DMS153 (cell line): ENCODE measurements around the gene SLC16A14.
A peak's percentile ranks its signal among the peaks of the same experiment; 100 is the strongest.

Source experiments
- DNase-seq: peaks from one replicate; lab custom pipeline; 2025; lab: John Stamatoyannopoulos, UW

SLC16A14 gene

DNA sequence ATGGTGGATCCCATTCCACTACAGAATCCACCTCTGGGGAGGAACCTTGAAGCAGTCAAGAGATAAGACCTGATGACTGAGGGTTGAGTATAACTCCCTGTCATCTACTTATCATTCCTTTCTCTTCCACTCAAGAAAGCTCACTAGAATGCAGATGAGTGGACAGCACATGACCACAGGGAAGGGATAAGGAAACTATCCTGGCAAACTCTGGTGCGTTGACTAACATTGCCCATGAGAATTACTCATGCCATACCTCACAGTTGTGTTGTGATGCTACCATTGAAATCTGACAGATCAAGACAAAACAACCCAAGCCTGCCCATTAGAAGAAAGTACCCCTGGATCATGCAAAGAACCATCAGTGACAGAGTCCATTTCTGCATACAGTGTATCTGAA lies 26.5 kb downstream of the SLC16A14 start:
- no peak for DNase-seq

GRCh38 chr2:230023313-230023712 lies 45.4 kb downstream of the SLC16A14 start:
- no peak for DNase-seq

DNA sequence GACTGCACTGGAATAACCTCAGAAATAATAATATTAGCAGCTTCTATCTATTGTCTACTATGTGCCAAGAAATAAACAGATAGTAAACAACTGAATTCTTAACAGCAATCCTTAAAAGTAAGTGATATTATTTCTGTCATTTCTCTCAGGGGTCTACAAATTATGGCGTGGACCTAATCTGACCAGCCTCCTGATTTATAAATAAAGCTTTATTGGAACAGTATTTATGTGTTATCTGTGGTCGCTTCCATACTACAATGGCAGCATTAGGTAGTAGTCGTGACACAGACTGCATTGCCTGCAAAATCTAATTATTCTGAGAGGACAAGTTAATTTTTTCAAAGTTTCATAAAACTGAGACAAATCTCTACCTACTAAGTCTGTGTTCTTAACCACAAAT lies 49.0 kb downstream of the SLC16A14 start:
- DNase-seq: no peak

DNA sequence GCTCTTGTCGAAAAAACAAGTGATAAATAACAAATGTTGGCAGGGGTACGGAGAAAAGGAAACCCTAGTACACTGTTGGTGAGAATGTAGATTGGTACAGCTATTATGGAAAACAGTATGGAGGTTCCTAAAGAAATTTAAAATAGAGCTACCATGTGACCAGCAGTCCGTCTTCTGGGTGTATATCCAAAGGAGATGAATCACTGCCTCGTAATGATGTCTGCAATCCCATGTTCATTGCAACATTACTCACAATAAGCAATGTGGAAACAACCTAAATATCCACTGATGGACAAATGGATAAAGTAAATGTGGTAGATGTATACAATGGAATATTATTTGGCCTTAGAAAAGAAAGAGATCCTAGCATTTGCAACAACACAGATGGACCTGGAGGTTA lies 50.6 kb downstream of the SLC16A14 start:
- no peak for DNase-seq

DNA sequence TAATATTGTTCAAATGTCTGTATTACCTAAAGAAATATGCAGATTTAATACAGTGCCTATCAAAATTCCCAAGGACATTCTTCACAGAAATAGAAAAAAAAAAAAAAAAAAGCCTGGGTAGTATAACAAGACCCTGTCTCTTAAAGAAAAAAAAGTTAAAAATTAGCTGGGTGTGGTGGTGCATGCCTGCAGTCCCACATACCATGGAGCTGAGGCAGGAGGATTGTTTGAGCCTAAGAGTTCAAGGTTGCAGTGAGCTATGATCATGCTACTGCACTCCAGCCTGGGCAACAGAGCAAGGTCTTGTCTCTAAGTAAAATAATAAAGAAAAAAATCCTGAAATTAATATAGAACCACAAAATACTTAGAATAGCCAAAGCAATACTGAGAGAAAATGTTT lies 51.9 kb downstream of the SLC16A14 start:
- no peak for DNase-seq

DNA sequence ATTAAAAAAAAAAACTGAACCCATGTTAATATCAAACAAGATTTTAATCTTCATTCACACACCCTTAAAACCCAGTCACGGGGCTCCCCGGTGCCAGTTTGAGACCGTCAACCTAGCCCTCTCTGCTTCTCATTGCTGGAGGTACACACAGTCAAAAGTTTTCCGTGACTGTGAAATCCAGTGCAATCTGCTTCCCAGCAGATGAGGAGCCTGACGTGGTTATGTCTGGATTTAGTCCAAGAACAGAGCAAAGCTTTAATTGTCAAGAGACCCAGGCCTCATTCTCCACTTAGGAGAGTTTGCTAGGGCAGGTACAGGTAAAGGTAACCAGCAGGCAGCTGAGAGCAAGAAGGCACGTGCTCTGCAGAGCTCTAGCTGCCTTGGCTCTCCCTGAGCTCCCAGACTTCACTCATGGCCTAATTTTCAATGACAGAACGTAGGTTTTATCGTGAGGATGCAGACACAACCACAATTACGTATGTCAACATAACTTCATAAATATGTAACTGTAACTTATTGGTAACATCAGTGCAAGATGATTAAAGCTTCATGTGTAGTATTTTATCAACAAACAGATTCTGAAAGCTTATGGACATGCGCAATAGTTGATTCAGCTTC lies 56.3 kb downstream of the SLC16A14 start:
- DNase-seq: no peak

DNA sequence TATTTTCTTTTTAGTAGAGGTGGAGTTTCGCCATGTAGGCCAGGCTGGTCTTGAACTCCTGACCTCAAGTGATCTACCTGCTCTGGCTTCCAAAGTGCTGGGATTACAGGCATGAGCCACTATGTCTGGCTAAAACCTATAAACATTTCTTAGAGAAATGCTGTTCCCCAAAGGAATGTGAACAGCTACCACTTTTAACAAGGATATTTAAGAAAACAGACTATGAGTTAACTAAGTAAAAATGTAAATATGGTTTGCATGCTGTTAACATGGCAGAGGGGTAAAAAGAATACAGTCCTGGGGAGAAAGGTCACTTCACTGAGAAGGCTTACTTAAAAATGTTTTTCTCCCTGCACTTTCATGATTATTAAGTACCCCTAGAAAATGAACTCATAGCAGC lies 57.1 kb downstream of the SLC16A14 start:
- no peak for DNase-seq

DNA sequence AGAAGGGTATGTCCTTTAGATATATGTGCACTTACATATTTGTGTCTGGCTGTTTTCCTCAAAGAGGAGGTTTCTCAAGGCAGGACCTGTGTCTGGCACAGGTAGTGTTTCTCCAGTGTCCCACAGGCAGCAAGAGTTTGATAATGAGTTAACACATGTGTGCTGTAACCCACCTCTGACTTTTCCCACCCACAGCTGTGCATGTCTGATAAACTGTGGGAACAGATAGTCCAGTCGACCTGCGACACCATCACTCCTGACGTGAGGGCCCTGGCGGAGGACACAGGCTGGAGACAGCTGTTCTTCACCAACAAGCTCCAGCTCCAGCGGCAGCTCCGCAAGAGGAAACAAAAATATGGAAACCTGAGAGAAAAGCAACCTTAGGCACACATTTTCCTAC lies 58.2 kb downstream of the SLC16A14 start:
- no peak for DNase-seq

DNA sequence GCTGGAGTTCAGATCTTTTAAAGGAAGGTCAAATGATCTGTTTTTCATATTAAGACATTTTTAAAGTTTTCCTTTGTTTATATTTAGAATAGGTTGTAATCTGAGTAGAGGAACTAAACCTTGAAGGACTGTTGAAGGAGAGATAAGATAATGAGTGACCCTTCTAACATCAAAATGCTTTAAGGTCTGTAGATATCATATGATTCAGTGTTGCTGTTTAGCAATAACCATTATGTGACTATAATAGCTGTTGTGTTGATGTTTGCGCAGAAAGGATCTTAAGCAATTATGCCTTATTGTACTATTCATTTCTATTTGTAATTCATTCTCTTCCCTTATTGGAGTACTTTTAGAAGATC lies 60.0 kb downstream of the SLC16A14 start:
- DNase-seq: no peak

GRCh38 chr2:230007931-230008707 lies 60.6 kb downstream of the SLC16A14 start:
- peak; percentile 3 for DNase-seq

DNA sequence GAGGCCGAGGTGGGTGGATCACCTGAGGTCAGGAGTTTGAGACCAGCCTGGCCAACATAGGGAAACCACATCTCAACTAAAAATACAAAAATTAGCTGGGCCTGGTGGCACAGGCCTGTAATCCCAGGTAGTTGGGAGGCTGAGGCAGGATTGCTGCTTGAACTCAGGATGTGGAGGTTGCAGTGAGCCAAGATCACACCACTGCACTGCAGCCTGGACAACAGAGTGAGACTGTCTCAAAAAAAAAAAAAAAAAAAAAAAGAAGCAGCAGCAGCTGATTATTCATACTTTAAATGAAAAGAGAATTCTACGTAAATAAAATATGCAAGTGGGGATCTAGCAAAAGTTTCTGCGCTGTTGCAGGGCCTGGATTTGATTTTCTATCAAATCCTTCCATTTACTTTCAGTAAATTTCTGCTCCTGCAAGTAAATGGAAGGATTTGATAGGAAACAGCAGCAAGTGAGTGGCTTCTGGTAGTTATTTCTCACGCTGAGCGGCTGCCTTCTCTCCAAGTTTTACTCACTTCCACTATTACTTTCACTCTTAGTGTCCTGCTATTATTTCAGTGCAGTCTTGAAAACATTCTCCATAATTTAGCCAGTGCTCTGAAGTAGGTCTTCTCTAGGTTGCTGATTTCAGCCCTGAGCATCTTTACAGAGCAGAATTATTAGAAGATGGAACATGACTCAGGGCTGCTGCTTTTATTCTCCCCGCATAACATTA lies 68.4 kb downstream of the SLC16A14 start:
- DNase-seq: no peak

GRCh38 chr2:229997565-229997964 lies 71.2 kb downstream of the SLC16A14 start:
- no peak for DNase-seq

- DNase-seq: no peak
Observed at GRCh38 chr2:229996320-229996719, 72.4 kb downstream of the SLC16A14 start.

DNA sequence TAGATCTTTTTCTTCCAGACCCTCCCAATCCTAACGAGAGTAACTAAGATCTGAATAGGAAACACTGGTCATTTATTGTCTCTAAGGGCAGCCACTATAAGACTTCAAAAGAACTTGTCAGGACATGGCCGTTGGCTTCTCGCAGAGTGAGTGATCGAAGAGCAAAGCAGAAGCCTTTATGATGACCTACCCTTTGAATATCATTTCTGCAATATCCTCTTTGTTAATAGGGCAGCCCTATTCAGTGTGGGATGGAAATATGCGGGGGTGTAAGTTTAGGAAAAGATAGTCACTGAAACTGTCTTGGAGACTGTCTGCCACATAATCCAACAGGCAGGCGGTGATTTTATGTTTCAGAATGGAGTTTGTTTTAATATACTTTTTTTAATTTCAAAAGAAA lies 75.5 kb downstream of the SLC16A14 start:
- no peak for DNase-seq
